GM23338 (cell line): ENCODE results near the gene PHOX2A.

Source experiments
- EZH2 ChIP-seq: fragments of 200-600 bp; sonication (generic); IDR thresholded peaks from one replicate; pipeline ENCODE4 v1.8.0; 2017; ENCODE audit warnings: antibody characterized with exemption, mild to moderate bottlenecking, low read depth; ENCODE audit not compliant: unreplicated experiment
- POLR2AphosphoS5 ChIP-seq: IDR thresholded peaks from 2 replicates; pipeline ENCODE4 v1.6.1; 2016; ENCODE audit warnings: antibody characterized with exemption, low read depth
- REST ChIP-seq: IDR thresholded peaks from one replicate; pipeline ENCODE4 v1.6.1; 2018; ENCODE audit warnings: antibody characterized with exemption; ENCODE audit not compliant: unreplicated experiment
- TF ChIP-seq, protein P1 (sequence below), 2 experiments: fragments of 200-600 bp in 1 of 2; sonication (generic) in 1 of 2; conservative IDR thresholded peaks; 2 replicates each; pipeline versions ENCODE4 v1.5.1 to v1.6.1; 2016 to 2017; ENCODE audit warnings: antibody characterized with exemption in 2 of 2, low read depth in 2 of 2, mild to moderate bottlenecking in 2 of 2, moderate library complexity in 1 of 2

DNA sequence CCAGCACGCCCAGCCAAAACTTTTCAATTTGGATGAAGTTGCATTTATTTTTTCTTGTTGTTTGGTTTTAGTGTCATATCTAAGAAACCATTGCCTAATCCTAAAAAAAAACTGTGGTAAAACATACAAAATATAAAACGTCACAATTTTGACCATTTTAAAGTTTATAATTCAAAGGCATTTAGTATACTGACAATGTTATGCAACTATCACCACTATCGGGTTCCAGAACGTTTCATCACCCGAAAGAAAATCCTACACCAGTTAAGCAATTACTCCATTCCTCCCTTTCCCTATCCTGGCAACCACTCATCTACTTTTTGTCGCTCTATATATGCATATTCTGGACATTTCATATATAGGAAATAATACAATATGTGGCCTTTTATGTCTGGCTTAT, 30.5 kb upstream of the PHOX2A start:
- TF ChIP-seq, protein P1, sequence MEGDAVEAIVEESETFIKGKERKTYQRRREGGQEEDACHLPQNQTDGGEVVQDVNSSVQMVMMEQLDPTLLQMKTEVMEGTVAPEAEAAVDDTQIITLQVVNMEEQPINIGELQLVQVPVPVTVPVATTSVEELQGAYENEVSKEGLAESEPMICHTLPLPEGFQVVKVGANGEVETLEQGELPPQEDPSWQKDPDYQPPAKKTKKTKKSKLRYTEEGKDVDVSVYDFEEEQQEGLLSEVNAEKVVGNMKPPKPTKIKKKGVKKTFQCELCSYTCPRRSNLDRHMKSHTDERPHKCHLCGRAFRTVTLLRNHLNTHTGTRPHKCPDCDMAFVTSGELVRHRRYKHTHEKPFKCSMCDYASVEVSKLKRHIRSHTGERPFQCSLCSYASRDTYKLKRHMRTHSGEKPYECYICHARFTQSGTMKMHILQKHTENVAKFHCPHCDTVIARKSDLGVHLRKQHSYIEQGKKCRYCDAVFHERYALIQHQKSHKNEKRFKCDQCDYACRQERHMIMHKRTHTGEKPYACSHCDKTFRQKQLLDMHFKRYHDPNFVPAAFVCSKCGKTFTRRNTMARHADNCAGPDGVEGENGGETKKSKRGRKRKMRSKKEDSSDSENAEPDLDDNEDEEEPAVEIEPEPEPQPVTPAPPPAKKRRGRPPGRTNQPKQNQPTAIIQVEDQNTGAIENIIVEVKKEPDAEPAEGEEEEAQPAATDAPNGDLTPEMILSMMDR (conservative IDR thresholded peaks at IDR 0.05; ENCODE audit: low read depth in 2 of 2) = no peak
- TF ChIP-seq POLR2AphosphoS5 = no peak
- TF ChIP-seq REST = no peak
- no peak for TF ChIP-seq EZH2
